ENCODE data around the gene MSANTD3.

Gene MSANTD3

DNA sequence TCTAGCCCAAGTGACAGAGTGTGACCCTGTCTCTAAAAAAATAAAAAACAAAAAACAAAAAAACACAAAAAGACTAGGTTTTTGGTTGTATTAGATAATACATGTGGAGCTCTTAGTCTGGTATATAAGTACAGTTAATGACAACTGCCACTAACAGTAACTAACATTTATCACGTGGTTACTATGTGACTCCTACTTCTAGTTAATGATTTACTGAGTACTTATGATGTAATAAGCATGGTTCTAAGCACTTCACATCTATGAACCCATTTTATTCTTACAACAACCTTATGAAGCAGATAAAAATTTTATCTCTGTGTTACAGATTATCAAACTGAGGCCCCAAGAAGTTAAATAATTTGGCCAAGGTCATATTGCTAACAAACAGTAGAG is 39.9 kb downstream of the MSANTD3 start:
- no peak for DNase-seq

DNA sequence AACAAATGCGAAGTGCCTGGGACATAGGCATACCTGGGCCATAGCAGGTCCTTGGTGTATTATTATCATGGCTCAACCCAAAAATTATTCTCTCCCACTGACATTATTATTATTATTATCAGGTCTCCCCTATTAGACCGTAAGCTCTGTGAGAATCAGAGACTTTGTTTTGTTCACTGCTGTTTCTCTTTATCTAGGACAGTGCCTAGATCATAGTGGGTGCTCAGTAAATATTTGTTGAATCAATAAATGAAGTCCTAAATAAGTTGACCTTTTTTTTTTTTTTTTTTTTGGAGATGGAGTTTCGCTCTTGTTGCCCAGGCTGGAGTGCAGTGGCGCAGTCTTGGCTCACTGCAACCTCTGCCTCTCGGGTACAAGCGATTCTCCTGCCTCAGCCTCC is 41.1 kb downstream of the MSANTD3 start:
- DNase-seq: no peak

DNA sequence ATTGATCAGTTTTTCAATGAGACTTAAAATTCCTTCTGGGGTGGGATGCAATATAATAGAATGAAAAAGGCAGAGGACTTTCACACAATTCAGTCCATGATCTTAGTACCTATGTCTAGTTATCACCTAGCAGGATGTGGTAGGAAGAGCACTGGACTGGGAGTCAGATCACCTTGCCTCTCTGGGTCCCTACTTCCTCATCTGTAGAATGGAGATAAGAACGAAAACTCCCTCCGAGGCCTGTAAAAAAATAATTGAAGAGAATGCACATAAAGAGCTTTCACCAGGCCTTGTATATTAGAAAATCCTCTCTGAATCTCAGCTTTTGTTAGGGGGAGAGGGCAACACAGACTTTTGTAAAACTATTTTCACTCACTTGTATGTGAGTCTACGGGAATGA is 45.3 kb downstream of the MSANTD3 start:
- no peak for DNase-seq

DNA sequence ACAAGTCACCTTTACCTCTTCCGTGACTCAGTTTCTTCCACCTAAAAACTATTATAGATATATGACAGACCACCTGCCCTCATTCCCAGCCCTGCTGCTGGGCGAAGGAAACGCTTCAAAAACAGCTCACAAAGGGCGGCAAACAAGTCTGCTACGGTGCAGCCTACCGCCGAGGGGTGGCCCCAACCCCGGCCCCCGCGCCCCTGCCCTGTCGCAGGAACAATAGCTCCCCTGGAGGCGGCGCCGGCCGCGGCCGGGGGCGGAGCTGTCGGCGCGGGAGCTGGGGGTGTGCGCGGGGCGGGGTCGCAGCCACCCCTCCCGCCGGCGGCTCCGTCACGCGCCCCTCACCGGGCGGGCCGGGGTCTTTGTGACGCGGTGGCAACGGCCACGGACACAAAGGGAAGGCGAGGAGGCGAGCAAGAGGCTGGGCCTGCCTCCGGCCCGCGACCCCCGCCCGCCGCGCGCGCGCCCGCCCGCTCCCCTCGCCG is 45.9 kb downstream of the MSANTD3 start, which contains the start of gene TMEFF1:
TMEFF1 (plus strand) TSS at position 362 of the 488 bp plus-strand sequence. CDS start 396 bp downstream, outside the sequence.
- DNase-seq: no peak

DNA sequence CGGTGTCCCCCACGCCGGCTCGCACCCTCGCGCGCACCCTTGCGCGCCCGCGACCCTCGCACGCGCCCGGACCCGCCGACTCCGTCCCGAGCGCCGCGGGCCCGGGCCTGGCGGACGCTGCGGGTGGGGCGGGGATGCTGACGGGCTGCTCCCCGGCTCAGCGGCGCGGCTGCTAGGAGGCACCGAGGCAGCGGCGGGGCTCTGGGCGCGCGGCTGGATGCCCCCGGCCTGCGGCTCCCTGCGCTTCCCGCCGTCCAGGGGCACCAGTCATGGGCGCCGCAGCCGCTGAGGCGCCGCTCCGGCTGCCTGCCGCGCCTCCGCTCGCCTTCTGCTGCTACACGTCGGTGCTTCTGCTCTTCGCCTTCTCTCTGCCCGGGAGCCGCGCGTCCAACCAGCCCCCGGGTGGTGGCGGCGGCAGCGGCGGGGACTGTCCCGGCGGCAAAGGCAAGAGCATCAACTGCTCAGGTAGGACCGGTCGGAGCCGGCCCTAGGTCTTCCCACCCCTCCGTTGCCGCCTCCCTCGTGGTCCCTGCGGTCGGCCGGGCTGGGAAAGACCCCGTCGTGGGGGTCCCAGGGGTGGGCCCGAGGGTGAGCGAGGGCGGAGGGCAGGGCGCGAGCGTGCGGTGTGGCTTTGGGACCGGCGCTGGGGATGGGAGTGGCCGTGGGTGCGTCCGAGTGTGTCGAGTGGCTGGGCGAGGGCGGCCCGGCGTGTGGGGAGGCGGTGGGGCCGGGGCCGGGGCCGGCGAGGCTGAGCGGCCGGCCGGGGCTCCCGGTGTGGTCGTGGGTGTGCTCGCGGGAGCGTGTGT is 46.5 kb downstream of the MSANTD3 start:
- DNase-seq: peak; percentile 33

DNA sequence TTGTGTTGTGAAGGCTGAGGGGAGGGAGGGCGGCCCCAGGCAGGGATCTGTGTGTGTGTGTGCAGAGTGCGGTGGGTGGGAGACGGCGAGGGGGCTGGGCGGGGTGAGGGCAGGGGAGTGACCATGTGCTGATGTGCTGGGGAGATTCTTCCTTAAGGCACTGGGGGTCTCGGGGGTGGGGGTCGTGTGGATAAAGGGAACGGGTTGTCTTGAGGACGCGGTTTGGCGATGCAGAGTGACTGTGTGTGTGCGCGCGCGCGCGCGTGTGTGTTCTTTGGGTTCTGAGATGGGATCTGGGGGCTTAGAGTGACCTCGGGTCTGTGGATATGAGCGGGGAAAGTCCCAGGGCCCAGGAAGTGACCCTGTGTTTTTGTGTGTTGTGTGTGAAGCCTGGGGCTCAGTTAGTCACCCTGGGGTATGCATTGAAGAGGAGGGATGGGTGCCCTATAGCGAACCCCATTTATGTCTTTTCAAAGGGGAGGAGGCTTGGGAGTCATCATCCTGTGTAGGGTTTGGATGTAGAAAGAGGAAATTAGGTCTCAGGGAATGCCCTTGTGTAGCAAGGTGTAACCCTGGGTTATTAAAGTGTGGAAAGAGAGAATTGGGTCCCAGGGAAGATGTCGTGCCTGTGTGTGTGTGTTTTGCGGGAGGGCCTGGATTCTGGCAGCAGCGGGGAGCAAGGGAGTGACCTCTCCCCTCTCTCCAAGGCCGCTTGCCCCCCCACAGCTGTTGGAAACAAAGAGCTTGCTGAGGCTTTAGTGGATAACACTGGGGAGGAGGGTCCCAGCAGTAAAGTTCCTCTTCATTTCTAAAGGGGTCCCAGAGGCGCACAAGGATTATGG is 47.4 kb downstream of the MSANTD3 start:
- DNase-seq: no peak

DNA sequence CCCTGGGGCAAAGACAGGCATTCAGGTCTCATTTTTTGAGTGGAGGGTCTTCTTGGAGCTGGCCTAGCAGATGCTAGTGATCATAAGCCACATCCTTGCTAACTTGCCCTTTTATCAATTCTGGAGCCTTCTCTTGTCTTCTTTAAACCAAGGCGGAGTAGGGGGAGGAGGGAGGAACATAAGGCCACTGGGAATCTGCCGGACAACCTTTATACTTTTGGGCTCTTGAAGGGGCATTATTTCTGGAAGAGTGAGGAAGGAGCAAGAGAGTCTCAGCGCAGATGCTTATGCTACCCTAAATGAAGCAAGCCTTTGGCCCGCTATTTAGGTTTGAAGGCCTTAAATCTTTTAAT is 48.0 kb downstream of the MSANTD3 start:
- DNase-seq: no peak

DNA sequence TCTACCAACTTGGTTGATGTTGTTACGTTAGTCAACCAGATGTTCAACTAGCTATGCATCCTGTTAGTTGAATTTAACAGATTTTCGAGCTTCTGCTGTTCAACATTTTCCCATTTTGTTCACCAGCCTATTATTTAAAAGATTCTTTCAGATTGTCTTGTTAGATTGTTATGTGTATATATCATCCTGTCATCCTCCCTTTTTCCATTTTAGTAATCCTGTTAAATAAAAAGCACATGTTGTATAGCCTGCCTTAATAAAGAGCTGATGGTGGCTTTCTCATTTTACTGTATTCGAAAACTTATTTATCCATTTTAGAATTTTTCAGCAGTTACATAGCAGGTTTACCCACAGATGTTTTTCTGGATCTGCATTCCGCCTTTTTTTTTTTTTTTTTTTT is 50.3 kb downstream of the MSANTD3 start:
- no peak for DNase-seq

DNA sequence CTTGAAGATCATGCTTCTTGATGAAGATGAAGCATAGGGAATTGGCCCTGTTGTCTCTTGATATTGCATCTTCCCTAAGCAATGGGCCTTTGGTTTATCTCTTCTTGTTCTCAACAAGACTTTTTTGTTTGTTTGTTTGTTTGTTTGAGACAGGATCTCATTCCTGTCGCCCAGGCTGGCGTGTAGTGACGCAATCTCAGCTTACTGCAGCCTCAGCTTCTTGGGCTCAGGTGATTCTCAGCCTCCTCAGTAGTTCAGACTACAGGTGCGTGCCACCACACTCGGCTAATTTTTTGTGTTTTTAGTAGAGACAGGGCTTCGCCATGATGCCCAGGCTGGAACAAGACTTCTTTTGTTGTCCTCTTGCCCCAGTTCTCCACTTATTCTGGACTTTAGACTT is 51.2 kb downstream of the MSANTD3 start:
- DNase-seq: no peak

DNA sequence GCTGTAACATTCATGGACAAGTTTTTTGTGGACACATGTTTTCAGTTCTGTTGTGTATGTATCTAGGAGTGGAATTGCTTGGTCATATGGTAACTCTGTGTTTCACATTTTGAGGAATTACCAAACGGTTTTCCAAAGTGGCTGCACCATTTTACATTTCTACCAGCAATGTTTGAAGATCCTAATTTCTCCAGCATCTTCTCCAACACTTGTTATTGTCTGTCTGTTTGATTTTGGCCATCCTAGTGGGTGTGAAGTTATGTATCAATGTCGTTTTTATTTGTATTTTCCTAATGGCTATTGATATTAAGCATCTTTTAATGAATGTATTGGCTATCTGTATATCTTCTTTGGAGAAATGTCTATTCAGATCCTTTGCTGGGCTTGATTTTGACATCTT is 52.9 kb downstream of the MSANTD3 start:
- no peak for DNase-seq

DNA sequence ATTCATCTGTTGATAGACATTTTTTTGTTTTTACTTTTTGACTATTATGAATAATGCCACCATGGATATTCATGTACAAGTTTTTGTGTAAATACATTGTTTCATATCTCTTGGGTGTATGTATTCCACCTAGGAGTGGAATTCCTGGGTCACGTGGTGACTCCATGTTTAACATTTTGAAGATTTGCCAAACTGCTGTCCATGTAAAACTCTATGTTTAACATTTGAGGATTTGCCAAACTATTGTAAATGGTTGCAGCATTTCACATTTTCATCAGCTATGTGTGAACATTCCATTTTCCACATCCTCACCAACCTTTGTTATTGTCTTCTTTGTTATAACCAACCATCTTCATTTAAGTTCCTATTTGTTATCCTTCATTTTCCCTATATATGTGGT is 58.3 kb downstream of the MSANTD3 start:
- DNase-seq: no peak

DNA sequence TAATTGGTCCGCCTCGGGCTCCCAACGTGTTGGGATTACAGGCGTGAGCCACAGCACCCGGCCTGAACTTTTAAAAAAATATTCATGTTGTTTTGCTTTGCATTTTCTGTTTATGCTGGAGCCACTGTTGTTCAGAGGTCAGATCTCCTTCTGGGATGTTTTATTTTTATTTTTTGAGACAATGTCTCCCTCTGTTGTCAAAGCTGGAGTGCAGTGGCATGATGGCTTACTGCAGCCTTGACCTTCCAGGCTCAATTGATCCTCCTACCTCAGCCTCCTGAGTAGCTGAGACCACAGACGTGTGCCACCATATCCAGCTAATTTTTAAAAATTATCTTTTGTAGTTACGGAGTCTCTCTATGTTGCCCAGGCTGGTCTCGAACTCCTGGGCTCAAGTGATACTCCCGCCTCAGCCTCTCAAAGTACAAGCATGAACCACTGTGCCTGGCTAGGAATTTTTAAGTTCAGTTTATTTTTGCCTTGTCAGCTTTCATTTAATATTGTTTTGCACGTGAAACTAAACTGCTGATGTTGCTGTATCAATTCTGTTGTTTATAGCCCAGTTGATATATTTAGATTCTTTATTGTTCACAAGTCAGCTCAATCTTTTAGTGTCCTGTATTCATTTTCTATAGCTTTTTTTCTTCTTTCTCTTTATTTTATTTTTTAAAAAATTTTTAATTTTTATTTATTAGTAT is 59.7 kb downstream of the MSANTD3 start:
- DNase-seq: no peak

DNA sequence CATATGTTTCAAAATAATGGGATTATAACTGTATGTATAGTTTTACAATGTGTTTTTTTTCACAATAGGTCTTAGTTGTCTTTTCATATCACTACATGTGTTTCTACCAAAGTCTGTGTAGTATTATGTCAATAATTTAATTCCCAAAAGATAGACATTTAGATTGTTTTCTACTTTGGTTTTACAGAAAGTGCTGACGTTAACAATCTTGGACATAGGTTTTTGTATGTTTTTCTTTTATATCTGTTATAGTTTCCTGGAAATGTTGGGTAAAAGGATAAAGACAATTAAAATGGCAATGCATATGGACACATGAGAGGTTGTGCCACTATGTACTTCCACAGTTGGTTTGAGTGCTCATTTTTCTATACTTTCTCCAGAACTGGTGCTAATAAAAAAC is 61.2 kb downstream of the MSANTD3 start:
- DNase-seq: no peak

DNA sequence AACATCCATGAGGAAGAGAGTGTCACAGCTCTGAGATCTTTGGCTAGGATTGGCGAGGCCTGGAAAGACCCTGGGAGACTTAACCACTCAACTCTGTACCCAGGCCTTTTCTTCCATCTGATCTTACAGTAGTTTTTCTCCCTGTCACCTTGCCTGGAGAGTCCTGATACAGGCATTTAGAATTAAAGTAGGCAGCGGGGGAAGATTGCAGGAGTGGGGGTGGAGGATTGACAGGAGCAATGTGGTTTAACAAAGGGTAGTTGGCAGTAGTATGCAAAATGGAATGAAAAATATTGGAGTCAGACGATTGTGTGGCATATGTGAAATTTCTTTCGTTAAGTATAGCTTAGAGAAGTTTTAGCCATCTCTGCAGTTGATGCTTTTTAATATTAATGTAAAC is 62.9 kb downstream of the MSANTD3 start:
- DNase-seq: no peak

DNA sequence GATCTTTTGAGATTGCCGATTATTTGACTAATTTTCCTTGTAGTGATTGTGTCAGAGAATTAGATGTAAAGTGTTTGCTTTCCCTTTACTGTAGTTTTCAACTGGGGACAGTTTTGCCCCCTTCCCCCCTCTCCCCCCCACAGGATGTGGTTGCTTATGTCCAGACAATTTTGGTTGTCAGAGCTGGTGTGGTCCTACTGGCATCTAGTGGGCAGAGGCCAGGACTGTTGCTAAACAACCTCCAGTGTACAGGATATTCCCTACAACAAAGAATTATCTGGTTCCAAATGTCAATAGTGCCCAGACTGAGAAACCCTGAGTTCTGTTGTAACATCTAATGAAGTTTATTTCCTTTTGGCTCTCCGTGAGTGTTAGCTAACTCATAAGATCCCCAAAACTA is 66.0 kb downstream of the MSANTD3 start:
- DNase-seq: no peak

DNA sequence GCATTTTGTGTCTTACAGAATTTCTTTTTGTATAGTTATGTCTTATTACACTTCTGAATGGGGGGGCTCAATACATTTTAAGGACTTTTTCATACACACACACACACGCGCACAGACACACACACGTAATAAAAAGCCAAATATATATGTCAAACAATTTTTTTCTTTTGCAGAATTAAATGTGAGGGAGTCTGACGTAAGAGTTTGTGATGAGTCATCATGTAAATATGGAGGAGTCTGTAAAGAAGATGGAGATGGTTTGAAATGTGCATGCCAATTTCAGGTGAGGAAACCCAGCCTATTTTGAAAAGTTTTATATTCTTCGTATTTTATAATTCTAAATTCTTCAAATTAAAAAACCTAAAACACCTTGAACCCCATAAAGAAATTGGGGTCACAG is 71.6 kb downstream of the MSANTD3 start:
- no peak for DNase-seq

DNA sequence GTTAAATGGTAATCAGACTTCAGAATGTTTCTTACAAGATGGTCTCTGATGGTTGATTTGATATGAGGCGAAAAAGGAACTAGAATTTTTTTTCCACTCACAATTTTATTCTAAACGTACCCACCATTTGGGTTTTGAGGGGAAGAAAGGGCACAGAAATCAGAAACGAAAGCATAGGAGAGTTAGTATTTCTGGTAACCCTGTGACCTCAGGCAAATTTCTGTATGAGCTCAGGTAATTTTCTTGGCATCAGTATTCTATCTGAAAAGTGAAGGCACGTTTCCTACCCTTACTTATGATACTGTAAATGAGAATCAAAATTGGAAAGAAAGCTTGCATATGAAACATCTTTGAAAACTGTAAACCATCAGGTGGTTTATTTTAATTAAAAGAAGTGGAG is 72.5 kb downstream of the MSANTD3 start:
- no peak for DNase-seq

DNA sequence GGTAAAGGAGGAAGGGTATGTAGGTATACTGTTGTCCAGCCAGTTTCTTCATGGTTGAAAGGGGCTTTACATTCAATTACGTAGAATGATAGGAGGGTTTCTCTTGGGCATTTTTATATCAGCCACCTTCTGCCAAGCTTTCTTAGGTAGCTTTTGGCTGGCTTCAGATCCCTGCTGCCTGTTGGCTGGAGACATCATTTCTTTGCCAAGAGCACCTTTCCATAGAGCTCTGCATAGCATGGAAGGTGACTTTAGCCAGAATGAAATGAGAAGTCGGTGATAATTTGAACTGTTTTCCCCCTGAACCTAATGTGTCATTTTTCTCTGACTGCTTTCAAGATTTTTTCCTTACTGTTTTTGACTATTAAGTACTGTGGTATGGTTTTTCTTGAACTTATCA is 72.9 kb downstream of the MSANTD3 start:
- DNase-seq: no peak
